ENCODE measurements around the gene OVOL1. TPM values are rescaled to one million over a fixed set of nuclear protein-coding genes. Genes with fewer than 3 reads are reported as not detected.
"Not testable (repeated sequence)": the region's sequence is repeated elsewhere in the genome, so short reads cannot be mapped to it uniquely, and the experiment has no call there.

Gene OVOL1
- total RNA-seq, 5 donors from 2014 or later (not counting 1 experiment from before 2014, with no cell fraction given), result 0.12 to 0.13 TPM; not detected in 3

- Histone ChIP-seq H3K9me3 (no peaks in the 10 kb centered on the region), H3K36me3 (ENCODE audit: control insufficient read depth in 2 of 2, extremely low read depth in 1 of 2, insufficient read depth in 1 of 2, low read length in 1 of 2) (no peaks in the 10 kb centered on the region), H3K4me3 (ENCODE audit: control insufficient read depth in 1 of 2, extremely low read depth in 1 of 2, low read length in 1 of 2) (no peak overlapping the region), H3K4me1 (ENCODE audit: control insufficient read depth in 1 of 2, extremely low read depth in 1 of 2, insufficient read depth in 2 of 2, low read length in 2 of 2) (no peaks in the 10 kb centered on the region), H3K27me3 (replicated peaks in 1 of 2; ENCODE audit: control insufficient read depth in 2 of 2, extremely low read depth in 1 of 2, insufficient read depth in 2 of 2, low read length in 1 of 2) (peaks cover 5 to 31% of the 10 kb centered on the region in 2 experiments), H3K27ac (ENCODE audit: low read length) (no peak overlapping the region)
- no peak for DNase-seq
- ATAC-seq (replicated peaks in 1 of 4), result no peak
- ChIA-PET CTCF (interaction anchor here in 1 of 2 donors (0.6 to 1.0 kb wide), 2 partner anchors 32 to 73 kb away, joined by 4 read pairs; no protein-coding TSS in a partner anchor), POLR2A (no interaction called here)
- Mint-ChIP-seq H3K27me3 (peaks cover 16 to 19% of the 10 kb centered on the region in 2 donors), H3K4me3 (no peak overlapping the region), H3K4me1 (no peaks in the 10 kb centered on the region), H3K9me3 (no peaks in the 10 kb centered on the region), H3K27ac (no peak overlapping the region), H3K36me3 (no peaks in the 10 kb centered on the region)
- WGBS (ENCODE audit: insufficient coverage), result 83% methylated on average over 8 of the region's 8 CpGs
Observed at GRCh38 chr11:65744699-65745042, 42.2 kb upstream of the OVOL1 start.

GRCh38 chr11:65745049-65745448 lies 41.8 kb upstream of the OVOL1 start:
- Histone ChIP-seq H3K27ac (ENCODE audit: low read length) (no peak overlapping the region), H3K9me3 (no peaks in the 10 kb centered on the region), H3K36me3 (ENCODE audit: control insufficient read depth in 2 of 2, extremely low read depth in 1 of 2, insufficient read depth in 1 of 2, low read length in 1 of 2) (no peaks in the 10 kb centered on the region), H3K4me3 (ENCODE audit: control insufficient read depth in 1 of 2, extremely low read depth in 1 of 2, low read length in 1 of 2) (no peak overlapping the region), H3K27me3 (replicated peaks in 1 of 2; ENCODE audit: control insufficient read depth in 2 of 2, extremely low read depth in 1 of 2, insufficient read depth in 2 of 2, low read length in 1 of 2) (peaks cover 5 to 30% of the 10 kb centered on the region in 2 experiments), H3K4me1 (ENCODE audit: control insufficient read depth in 1 of 2, extremely low read depth in 1 of 2, insufficient read depth in 2 of 2, low read length in 2 of 2) (no peaks in the 10 kb centered on the region)
- Mint-ChIP-seq H3K4me1 (no peaks in the 10 kb centered on the region), H3K27me3 (peaks cover 16 to 19% of the 10 kb centered on the region in 2 donors), H3K4me3 (no peak overlapping the region), H3K9me3 (no peaks in the 10 kb centered on the region), H3K36me3 (no peaks in the 10 kb centered on the region), H3K27ac (no peak overlapping the region)
- WGBS (ENCODE audit: insufficient coverage), result 94% methylated on average over 16 of the region's 17 CpGs
- ATAC-seq (replicated peaks in 1 of 4), result no peak
- ChIA-PET POLR2A (no interaction called here), CTCF (interaction anchor here in 1 of 2 donors (0.6 to 1.0 kb wide), 2 partner anchors 31 to 73 kb away, joined by 4 read pairs; no protein-coding TSS in a partner anchor)
- DNase-seq, result no peak

GRCh38 chr11:65762169-65762568 lies 24.7 kb upstream of the OVOL1 start:
- CTCF ChIA-PET; H3K4me1 ChIP-seq (ENCODE audit: control insufficient read depth in 1 of 2, extremely low read depth in 1 of 2, insufficient read depth in 2 of 2, low read length in 2 of 2); DNase-seq; H3K9me3 Mint-ChIP-seq; H3K36me3 Mint-ChIP-seq; H3K36me3 ChIP-seq (ENCODE audit: control insufficient read depth in 2 of 2, extremely low read depth in 1 of 2, insufficient read depth in 1 of 2, low read length in 1 of 2); H3K27ac ChIP-seq (ENCODE audit: low read length); H3K4me1 Mint-ChIP-seq; POLR2A ChIA-PET; H3K27ac Mint-ChIP-seq; H3K4me3 Mint-ChIP-seq; H3K4me3 ChIP-seq (ENCODE audit: control insufficient read depth in 1 of 2, extremely low read depth in 1 of 2, low read length in 1 of 2); H3K9me3 ChIP-seq; ATAC-seq (replicated peaks in 1 of 4): not testable (repeated sequence)
- H3K27me3 Mint-ChIP-seq, result peaks cover 11 to 22% of the 10 kb centered on the region in 2 donors
- H3K27me3 ChIP-seq (replicated peaks in 1 of 2; ENCODE audit: control insufficient read depth in 2 of 2, extremely low read depth in 1 of 2, insufficient read depth in 2 of 2, low read length in 1 of 2), result peaks cover 0 to 19% of the 10 kb centered on the region in 2 experiments
- no CpG with 5 or more reads among the region's 5 CpGs for WGBS (ENCODE audit: insufficient coverage)

- H3K4me3 ChIP-seq (ENCODE audit: control insufficient read depth in 1 of 2, extremely low read depth in 1 of 2, low read length in 1 of 2); CTCF ChIA-PET; ATAC-seq (replicated peaks in 1 of 4); H3K27ac ChIP-seq (ENCODE audit: low read length); H3K36me3 Mint-ChIP-seq; H3K9me3 ChIP-seq; H3K4me1 Mint-ChIP-seq; H3K27ac Mint-ChIP-seq; POLR2A ChIA-PET; DNase-seq; H3K4me3 Mint-ChIP-seq; H3K36me3 ChIP-seq (ENCODE audit: control insufficient read depth in 2 of 2, extremely low read depth in 1 of 2, insufficient read depth in 1 of 2, low read length in 1 of 2); H3K4me1 ChIP-seq (ENCODE audit: control insufficient read depth in 1 of 2, extremely low read depth in 1 of 2, insufficient read depth in 2 of 2, low read length in 2 of 2); H3K9me3 Mint-ChIP-seq: not testable (repeated sequence)
- WGBS (ENCODE audit: insufficient coverage), result 89% methylated on average over 10 of the region's 29 CpGs
- peaks cover 7 to 18% of the 10 kb centered on the region in 2 donors for H3K27me3 Mint-ChIP-seq
- H3K27me3 ChIP-seq (replicated peaks in 1 of 2; ENCODE audit: control insufficient read depth in 2 of 2, extremely low read depth in 1 of 2, insufficient read depth in 2 of 2, low read length in 1 of 2), result peaks cover 0 to 17% of the 10 kb centered on the region in 2 experiments
Observed at GRCh38 chr11:65762816-65763215, 24.0 kb upstream of the OVOL1 start.

- no peak for ATAC-seq (replicated peaks in 1 of 4)
- no peaks in the 10 kb centered on the region for H3K4me1 ChIP-seq (ENCODE audit: control insufficient read depth in 1 of 2, extremely low read depth in 1 of 2, insufficient read depth in 2 of 2, low read length in 2 of 2)
- no peak overlapping the region for H3K4me3 ChIP-seq (ENCODE audit: control insufficient read depth in 1 of 2, extremely low read depth in 1 of 2, low read length in 1 of 2)
- no peaks in the 10 kb centered on the region for H3K9me3 ChIP-seq
- Mint-ChIP-seq H3K27me3 (peaks cover under 1 to 8% of the 10 kb centered on the region in 2 donors), H3K4me3 (no peak overlapping the region), H3K9me3 (no peaks in the 10 kb centered on the region), H3K36me3 (no peaks in the 10 kb centered on the region), H3K4me1 (peaks cover 0 to under 1% (median 0%) of the 10 kb centered on the region in 3 donors), H3K27ac (no peak overlapping the region)
- no peaks in the 10 kb centered on the region for H3K36me3 ChIP-seq (ENCODE audit: control insufficient read depth in 2 of 2, extremely low read depth in 1 of 2, insufficient read depth in 1 of 2, low read length in 1 of 2)
- ChIA-PET CTCF (no interaction called here), POLR2A (no interaction called here)
- no peak for DNase-seq
- 66% methylated on average over 3 of the region's 5 CpGs for WGBS (ENCODE audit: insufficient coverage)
- H3K27me3 ChIP-seq (replicated peaks in 1 of 2; ENCODE audit: control insufficient read depth in 2 of 2, extremely low read depth in 1 of 2, insufficient read depth in 2 of 2, low read length in 1 of 2), result peaks cover 0 to 11% of the 10 kb centered on the region in 2 experiments
- no peak overlapping the region for H3K27ac ChIP-seq (ENCODE audit: low read length)
Observed at GRCh38 chr11:65764434-65764833, 22.4 kb upstream of the OVOL1 start.

GRCh38 chr11:65766535-65766934 lies 20.3 kb upstream of the OVOL1 start:
- no peak for ATAC-seq (replicated peaks in 1 of 4)
- Mint-ChIP-seq H3K4me1 (peaks cover 3 to 11% (median 3%) of the 10 kb centered on the region in 3 donors), H3K27ac (no peak overlapping the region), H3K9me3 (no peaks in the 10 kb centered on the region), H3K36me3 (no peaks in the 10 kb centered on the region), H3K4me3 (no peak overlapping the region), H3K27me3 (no peaks in the 10 kb centered on the region)
- Histone ChIP-seq H3K36me3 (ENCODE audit: control insufficient read depth in 2 of 2, extremely low read depth in 1 of 2, insufficient read depth in 1 of 2, low read length in 1 of 2) (no peaks in the 10 kb centered on the region), H3K27ac (ENCODE audit: low read length) (no peak overlapping the region), H3K4me1 (ENCODE audit: control insufficient read depth in 1 of 2, extremely low read depth in 1 of 2, insufficient read depth in 2 of 2, low read length in 2 of 2) (no peaks in the 10 kb centered on the region), H3K9me3 (no peaks in the 10 kb centered on the region), H3K4me3 (ENCODE audit: control insufficient read depth in 1 of 2, extremely low read depth in 1 of 2, low read length in 1 of 2) (no peak overlapping the region), H3K27me3 (replicated peaks in 1 of 2; ENCODE audit: control insufficient read depth in 2 of 2, extremely low read depth in 1 of 2, insufficient read depth in 2 of 2, low read length in 1 of 2) (no peaks in the 10 kb centered on the region)
- WGBS (ENCODE audit: insufficient coverage), result 20% methylated on average over 1 of the region's 7 CpGs
- POLR2A ChIA-PET, result no interaction called here
- CTCF ChIA-PET, result interaction anchor here in 1 of 2 donors (0.7 kb wide), 1 partner anchor 67 kb away, joined by 3 read pairs; no protein-coding TSS in a partner anchor
- no peak for DNase-seq

GRCh38 chr11:65767406-65767805 lies 19.5 kb upstream of the OVOL1 start:
- Mint-ChIP-seq H3K4me1 (peaks cover 3 to 11% (median 3%) of the 10 kb centered on the region in 3 donors), H3K27me3 (no peaks in the 10 kb centered on the region), H3K27ac (no peak overlapping the region), H3K9me3 (no peaks in the 10 kb centered on the region), H3K36me3 (no peaks in the 10 kb centered on the region), H3K4me3 (no peak overlapping the region)
- H3K27ac ChIP-seq (ENCODE audit: low read length), result no peak overlapping the region
- H3K27me3 ChIP-seq (replicated peaks in 1 of 2; ENCODE audit: control insufficient read depth in 2 of 2, extremely low read depth in 1 of 2, insufficient read depth in 2 of 2, low read length in 1 of 2), result no peaks in the 10 kb centered on the region
- POLR2A ChIA-PET, result interaction anchor here in 1 of 2 donors (0.7 kb wide), 1 partner anchor 59 kb away, joined by 6 read pairs; no protein-coding TSS in a partner anchor
- 77% methylated on average over 2 of the region's 10 CpGs for WGBS (ENCODE audit: insufficient coverage)
- H3K9me3 ChIP-seq, result no peaks in the 10 kb centered on the region
- H3K4me1 ChIP-seq (ENCODE audit: control insufficient read depth in 1 of 2, extremely low read depth in 1 of 2, insufficient read depth in 2 of 2, low read length in 2 of 2), result no peaks in the 10 kb centered on the region
- H3K36me3 ChIP-seq (ENCODE audit: control insufficient read depth in 2 of 2, extremely low read depth in 1 of 2, insufficient read depth in 1 of 2, low read length in 1 of 2), result no peaks in the 10 kb centered on the region
- CTCF ChIA-PET, result interaction anchor here (0.5 to 0.7 kb wide), 3 partner anchors 38 to 1904 kb away, joined by 3 to 7 read pairs (median 3); no protein-coding TSS in a partner anchor
- ATAC-seq (replicated peaks in 1 of 4) (no peak), DNase-seq (no peak)
- no peak overlapping the region for H3K4me3 ChIP-seq (ENCODE audit: control insufficient read depth in 1 of 2, extremely low read depth in 1 of 2, low read length in 1 of 2)

All from T-cell (primary cell).